WTC11 (cell line): ENCODE data around the gene FAM53B.

Experiments
- NR1H2 ChIP-seq: sonication (generic); formaldehyde crosslinking; IDR thresholded peaks from 2 replicates; pipeline ENCODE4 v1.9.0; 2021; ENCODE audit warnings: mild to moderate bottlenecking, moderate library complexity, missing genetic modification reagents
- TF ChIP-seq, protein P1 (sequence below): fragments of 250-450 bp; sonication (Bioruptor Pico); IDR thresholded peaks from 2 replicates; pipeline ENCODE4 v2.1.2; 2022; ENCODE audit warnings: mild to moderate bottlenecking, moderate library complexity
- TF ChIP-seq, protein P2 (sequence below): fragments of 200-600 bp; IDR thresholded peaks from 2 replicates; pipeline ENCODE4 v1.8.0; 2022; ENCODE audit warnings: antibody characterized with exemption
- TF ChIP-seq, protein P3 (sequence below): sonication (generic); formaldehyde crosslinking; IDR thresholded peaks from 2 replicates; pipeline ENCODE4 v1.8.1; 2022; ENCODE audit warnings: missing genetic modification reagents, borderline replicate concordance
- TF ChIP-seq, protein P4 (sequence below): sonication (generic); formaldehyde crosslinking; IDR thresholded peaks from 2 replicates; pipeline ENCODE4 v1.8.0; 2022; ENCODE audit warnings: mild to moderate bottlenecking, missing genetic modification reagents
- TF ChIP-seq, protein P5 (sequence below): sonication (generic); formaldehyde crosslinking; IDR thresholded peaks from 2 replicates; pipeline ENCODE4 v1.8.1; 2023; ENCODE audit warnings: mild to moderate bottlenecking, missing genetic modification reagents

GRCh38 chr10:124672181-124672638 is 72.0 kb downstream of the FAM53B start:
- TF ChIP-seq, protein P1, sequence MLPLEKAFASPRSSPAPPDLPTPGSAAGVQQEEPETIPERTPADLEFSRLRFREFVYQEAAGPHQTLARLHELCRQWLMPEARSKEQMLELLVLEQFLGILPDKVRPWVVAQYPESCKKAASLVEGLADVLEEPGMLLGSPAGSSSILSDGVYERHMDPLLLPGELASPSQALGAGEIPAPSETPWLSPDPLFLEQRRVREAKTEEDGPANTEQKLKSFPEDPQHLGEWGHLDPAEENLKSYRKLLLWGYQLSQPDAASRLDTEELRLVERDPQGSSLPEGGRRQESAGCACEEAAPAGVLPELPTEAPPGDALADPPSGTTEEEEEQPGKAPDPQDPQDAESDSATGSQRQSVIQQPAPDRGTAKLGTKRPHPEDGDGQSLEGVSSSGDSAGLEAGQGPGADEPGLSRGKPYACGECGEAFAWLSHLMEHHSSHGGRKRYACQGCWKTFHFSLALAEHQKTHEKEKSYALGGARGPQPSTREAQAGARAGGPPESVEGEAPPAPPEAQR (CRISPR knock-in tag) = no peak
- TF ChIP-seq, protein P2, sequence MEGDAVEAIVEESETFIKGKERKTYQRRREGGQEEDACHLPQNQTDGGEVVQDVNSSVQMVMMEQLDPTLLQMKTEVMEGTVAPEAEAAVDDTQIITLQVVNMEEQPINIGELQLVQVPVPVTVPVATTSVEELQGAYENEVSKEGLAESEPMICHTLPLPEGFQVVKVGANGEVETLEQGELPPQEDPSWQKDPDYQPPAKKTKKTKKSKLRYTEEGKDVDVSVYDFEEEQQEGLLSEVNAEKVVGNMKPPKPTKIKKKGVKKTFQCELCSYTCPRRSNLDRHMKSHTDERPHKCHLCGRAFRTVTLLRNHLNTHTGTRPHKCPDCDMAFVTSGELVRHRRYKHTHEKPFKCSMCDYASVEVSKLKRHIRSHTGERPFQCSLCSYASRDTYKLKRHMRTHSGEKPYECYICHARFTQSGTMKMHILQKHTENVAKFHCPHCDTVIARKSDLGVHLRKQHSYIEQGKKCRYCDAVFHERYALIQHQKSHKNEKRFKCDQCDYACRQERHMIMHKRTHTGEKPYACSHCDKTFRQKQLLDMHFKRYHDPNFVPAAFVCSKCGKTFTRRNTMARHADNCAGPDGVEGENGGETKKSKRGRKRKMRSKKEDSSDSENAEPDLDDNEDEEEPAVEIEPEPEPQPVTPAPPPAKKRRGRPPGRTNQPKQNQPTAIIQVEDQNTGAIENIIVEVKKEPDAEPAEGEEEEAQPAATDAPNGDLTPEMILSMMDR = no peak
- TF ChIP-seq, protein P3, sequence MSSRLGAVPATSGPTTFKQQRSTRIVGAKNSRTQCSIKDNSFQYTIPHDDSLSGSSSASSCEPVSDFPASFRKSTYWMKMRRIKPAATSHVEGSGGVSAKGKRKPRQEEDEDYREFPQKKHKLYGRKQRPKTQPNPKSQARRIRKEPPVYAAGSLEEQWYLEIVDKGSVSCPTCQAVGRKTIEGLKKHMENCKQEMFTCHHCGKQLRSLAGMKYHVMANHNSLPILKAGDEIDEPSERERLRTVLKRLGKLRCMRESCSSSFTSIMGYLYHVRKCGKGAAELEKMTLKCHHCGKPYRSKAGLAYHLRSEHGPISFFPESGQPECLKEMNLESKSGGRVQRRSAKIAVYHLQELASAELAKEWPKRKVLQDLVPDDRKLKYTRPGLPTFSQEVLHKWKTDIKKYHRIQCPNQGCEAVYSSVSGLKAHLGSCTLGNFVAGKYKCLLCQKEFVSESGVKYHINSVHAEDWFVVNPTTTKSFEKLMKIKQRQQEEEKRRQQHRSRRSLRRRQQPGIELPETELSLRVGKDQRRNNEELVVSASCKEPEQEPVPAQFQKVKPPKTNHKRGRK (CRISPR knock-in tag) = no peak
- TF ChIP-seq, protein P4, sequence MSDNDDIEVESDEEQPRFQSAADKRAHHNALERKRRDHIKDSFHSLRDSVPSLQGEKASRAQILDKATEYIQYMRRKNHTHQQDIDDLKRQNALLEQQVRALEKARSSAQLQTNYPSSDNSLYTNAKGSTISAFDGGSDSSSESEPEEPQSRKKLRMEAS (CRISPR knock-in tag) = no peak
- TF ChIP-seq, protein P5, sequence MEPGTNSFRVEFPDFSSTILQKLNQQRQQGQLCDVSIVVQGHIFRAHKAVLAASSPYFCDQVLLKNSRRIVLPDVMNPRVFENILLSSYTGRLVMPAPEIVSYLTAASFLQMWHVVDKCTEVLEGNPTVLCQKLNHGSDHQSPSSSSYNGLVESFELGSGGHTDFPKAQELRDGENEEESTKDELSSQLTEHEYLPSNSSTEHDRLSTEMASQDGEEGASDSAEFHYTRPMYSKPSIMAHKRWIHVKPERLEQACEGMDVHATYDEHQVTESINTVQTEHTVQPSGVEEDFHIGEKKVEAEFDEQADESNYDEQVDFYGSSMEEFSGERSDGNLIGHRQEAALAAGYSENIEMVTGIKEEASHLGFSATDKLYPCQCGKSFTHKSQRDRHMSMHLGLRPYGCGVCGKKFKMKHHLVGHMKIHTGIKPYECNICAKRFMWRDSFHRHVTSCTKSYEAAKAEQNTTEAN (CRISPR knock-in tag) = no peak
- TF ChIP-seq NR1H2 = no peak
